HG03342 (cell line): ENCODE results near the gene MYO7A.

Experiments
- ATAC-seq: cut with Tn5 transposase; IDR thresholded peaks from one replicate; pipeline ENCODE4 v1.9.1; 2021; ENCODE audit warnings: mild to moderate bottlenecking, moderate library complexity; ENCODE audit not compliant: unreplicated experiment

The MYO7A gene

DNA sequence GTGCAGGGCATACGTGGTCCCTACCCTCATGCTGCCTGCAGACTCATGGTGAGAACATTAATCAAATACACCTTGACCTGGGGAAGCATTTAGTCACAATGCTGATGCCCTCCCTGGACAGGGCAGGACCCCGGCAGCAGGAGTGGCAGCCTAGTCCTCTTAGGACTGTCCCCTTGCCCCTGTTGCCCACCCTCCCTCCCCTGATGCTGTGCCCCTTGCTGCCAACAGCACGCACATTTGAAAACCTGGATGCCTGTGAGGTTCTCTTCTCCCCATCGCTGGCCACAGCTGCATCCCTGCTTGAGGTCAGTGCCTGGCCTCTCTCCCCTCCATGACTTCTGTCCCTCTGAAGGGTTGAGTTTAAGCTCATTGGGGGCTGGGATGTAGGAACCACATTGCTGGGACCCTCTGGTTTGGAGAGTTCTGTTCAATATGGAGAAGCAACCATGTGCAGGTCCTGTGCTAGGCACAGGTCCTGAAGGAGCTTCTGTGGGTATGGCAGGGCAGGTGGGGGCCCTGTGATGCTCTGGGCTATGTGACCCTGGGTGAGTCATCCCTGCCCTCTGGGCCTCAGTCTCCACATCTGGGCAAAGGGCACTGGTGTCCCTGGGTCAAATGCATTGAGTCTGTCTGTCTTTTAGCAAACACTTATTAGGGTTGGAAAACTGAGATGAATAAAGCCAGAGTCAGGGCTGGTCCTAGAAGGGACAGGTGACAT, 31.3 kb downstream of the MYO7A start:
- no peak for ATAC-seq

DNA sequence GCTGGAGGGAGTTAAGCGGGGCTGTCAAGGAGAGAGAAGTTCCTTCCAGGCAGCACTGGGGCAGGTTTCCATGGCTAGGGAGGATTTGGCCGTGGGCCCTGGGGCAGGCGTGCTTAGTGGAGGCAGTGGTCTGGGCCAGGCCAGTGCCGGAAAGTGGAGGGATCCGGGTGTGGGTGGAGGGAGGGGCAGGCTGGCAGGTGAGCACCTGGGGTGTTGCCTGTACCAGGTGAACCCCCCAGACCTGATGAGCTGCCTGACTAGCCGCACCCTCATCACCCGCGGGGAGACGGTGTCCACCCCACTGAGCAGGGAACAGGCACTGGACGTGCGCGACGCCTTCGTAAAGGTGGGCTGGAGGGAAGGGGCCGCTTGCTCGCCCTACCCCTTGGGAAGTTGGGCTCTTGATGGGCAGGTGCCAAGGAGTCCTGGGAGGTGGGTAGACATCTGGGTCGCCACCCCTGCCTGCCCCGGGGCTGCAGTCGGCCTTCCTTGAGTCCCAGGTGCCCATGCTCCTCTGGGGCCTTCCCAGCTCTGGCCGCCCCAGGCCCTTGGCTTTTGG, 32.0 kb downstream of the MYO7A start:
- ATAC-seq = no peak

DNA sequence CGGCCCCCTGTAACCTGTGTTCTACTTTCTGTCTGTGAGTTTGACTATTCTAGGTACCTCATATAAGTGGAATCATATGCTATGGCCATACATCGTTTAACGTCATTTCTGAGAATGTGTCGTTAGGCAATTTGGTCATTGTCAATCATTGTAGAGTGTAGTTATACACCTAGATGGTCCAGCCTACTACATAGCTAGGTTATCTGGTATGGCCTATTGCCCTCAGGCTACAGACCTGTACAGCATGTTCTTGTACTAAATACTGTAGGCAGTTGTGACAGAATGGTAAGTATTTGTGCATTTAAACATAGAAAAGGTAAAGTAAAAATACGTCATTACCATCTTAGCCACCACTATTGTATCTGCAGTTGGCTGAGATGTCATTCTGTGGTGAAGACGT, 35.2 kb downstream of the MYO7A start:
- ATAC-seq = no peak

DNA sequence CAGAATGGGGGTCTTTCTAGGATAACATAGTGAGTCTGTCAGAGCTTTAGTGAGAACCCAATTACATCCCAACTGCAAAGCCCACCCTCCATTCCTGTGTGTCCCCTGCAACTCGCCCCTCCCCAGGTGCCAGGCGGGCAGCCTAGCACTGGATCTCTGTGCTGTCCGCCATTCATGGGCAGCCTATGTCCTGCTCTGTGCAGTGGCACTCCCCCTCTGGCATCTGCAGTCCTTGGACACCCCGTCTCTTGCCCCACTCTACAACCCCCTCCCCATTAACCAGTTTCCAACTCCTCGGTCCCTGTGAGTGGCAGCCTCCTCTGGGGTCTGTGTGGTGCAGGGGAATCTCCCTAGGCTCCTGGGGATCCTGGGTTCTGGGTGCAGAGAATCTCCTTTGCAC, 37.0 kb downstream of the MYO7A start:
- no peak for ATAC-seq

DNA sequence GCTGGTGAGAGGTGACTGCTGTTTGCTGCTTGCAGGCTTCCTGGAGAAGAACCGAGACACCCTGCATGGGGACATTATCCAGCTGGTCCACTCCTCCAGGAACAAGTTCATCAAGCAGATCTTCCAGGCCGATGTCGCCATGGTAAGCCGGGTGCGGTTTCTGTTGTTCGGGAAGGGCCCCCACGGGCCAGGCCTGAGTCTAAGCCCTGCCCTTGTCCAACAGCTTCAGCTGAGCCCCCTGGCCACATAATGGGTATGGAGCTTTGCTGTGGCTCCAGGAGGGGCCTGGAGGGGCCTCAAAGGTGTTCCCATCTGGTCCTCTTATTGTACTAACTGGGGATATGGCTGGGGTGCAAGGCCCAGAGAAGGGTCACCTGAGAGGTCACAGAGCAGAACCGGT, 38.0 kb downstream of the MYO7A start:
- ATAC-seq = no peak

DNA sequence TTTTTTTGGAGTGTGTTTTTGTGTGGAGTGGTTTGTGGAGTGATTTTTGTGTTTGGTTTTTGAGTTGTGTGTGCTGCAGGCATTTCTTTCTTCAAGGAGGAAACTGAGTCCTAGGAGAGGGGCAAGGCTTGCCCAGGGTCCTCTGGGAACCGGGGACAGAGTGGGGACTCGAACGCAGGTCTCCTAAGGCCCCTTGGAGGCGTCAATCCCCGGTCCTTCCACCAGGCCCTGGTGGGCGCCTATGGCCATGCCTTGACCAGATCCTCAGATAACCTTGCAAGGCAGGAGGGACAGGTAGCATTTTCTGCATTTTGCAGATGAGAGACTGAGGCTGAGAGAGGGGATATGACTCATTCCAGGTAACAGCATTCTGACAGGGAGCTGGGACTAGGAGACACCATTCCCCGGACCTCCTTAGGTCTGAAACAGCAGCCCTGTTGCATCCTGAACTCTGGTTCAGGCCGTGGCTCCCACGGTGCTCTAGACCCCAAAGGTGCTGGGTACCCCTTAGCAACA, 39.1 kb downstream of the MYO7A start:
- ATAC-seq = no peak

DNA sequence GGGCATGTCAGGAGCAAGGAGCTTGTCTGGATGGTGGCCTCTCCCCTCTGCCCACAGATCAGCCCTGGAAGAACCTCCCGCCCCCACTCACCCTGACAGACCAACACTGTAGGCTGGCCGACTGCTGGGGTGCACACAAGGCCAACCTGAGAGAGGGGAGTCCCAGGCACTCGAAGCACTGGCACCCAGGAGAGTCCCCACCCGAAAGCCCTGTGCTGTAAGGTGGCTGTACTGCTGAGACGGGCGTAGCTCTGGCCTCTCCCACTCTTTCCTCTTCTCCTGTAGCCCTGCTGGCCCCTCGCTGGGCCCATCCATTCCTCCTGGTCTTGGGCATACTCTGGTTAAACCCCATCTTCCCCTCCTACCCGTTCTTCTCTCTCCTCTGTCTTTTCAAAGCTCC, 39.7 kb downstream of the MYO7A start:
- ATAC-seq = no peak

DNA sequence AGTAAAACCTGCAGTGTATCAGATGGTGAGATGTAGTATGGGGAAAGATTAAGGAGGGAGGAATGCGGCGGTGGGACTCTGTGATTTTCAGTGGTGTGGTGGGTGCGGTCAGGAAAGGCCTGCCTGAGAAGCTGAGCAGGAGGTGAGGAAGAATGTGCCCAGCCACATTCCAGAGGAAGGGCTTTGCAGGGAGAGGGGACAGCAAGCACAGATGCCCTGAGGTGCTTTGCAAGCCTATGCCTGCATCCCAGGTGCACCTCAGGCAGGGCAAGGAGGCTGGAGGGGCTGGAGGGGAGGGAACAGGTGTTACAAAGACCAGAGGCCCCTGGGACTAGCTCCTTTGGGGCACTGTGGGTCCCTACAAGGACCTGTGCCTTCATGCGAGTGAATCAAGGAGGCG, 42.1 kb downstream of the MYO7A start:
- ATAC-seq = no peak

DNA sequence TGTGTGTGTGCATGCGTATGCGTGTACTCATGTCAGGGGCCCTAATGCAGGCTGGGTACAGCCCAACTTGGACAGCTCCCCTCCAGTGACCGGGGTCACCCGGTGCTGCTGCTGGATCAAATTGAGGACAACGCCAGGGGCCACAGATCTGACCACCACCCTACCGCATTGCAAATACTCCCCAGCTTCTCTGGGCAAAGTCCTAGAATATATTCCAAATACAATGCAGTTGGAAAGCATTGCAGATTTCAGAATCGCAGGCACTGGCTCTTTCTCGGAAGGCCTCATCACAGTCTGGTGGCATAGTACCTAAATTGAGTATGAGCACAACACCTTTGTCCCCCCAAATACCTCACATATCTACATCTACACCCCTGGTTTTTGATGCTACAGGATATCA, 43.2 kb downstream of the MYO7A start:
- no peak for ATAC-seq

DNA sequence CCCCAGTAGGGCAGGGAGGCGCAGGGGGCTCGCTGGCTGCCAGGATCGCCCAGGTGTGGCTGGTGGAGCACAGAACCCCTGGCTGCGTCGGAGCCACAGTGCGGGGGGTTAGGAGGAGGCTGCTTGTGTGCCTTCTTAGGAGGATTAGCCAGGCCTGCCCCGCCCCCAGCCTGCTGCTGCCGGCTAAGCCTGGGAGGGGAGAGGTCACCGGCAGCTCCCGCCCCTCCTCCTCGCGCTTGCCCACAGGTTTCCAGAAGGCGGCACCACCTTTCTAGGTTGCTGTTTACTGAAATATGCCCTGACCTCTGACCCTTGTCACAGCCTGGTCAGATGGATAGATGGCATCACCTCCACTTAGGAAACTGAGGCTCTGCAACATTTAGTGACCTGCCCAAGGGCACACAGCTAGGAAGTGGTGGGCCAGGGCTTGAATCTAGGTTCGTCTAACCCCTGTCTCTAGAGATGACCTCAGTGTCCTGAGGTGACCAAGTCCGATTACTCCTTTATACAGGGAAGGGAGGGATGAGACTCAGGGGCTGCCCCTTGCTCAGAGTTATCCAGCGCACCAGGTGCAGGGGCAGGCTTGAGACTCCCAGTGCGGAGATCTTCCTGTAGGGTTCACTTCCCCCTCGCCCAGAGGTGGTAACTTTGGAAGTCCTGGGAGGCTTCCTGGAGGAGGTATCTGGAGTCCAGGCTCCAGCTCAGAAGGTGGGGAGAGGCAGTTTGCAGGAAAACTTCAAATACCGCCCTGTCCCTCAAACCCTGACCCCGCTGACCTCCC, 44.0 kb downstream of the MYO7A start:
- ATAC-seq = no peak

DNA sequence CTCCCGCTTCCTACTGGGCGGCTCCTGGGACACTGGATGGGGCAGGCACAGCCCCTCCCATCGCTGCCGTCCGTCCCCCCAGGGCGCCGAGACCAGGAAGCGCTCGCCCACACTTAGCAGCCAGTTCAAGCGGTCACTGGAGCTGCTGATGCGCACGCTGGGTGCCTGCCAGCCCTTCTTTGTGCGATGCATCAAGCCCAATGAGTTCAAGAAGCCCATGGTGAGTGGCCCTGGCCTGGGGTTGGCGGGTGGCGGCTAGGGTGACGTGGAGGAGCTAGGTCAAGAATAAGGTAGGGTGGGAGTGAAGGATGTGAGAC, 44.6 kb downstream of the MYO7A start:
- ATAC-seq = no peak

DNA sequence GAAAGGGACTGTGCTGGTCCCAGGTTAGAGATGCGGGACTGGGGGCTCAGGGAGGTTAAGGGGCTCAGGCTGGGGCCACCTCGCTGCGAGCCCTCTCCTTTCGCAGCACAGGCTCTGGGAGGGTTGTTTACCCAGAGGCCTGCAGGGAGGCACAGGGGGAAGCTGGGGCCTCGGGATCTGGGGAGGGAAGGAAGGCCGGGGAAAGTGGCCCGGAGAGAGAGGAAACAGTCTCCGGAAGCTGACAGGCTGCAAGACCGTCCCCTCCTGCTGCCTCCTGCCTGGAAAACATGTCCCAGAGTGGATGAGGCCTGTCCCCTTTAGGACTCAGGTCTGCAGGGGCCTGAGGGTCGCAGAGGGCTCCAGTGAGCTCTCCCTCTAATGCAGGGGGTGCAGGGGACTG, 45.4 kb downstream of the MYO7A start:
- no peak for ATAC-seq

DNA sequence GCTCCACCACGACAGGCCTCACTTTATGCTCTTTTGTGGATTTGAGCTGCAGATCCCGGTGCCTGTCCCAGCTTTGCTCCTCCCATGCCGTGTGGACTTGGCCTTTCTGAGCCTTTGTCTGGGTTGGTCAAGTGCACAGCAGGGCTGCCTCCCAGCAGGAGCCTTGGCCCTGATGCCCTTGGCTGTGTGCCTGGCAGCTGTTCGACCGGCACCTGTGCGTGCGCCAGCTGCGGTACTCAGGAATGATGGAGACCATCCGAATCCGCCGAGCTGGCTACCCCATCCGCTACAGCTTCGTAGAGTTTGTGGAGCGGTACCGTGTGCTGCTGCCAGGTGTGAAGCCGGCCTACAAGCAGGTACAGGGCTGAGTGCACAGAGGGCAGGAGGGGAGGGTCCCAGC, 46.5 kb downstream of the MYO7A start:
- ATAC-seq = no peak

DNA sequence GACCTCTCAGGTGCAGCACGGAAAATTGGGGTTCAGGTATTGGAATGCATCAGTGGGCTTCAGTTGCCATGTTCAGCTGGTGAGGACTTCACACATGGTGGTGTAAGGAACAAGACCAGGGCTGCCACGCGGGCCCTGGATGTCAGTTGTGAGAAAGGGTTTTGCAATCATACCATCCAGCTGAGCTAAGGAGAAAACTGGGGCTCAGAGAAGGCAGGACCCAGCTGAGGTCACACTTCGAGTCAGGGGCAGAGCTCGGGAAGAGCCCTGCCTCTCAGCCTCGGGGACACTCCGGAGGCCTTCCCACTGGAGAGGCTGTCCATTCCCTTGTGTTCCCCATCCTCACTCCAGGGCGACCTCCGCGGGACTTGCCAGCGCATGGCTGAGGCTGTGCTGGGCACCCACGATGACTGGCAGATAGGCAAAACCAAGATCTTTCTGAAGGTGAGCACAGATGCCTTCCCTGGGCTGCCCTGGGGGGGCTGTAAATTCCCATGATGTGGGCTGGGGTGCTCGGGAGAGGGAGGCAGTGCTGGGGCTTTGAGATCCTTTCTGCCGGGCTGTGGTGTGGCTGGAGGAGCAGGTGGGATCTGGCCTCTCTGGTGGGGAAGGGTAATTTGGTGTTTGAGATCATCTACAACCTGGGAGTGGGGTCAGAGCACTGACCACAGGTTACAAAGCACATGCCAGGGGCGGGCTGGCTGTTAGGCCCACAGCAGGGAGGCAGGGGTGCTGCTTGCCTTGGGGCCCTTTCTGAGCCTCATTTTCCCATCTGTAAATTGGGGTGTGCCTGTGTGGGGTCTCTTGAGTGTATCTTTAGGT, 47.2 kb downstream of the MYO7A start:
- ATAC-seq = no peak

DNA sequence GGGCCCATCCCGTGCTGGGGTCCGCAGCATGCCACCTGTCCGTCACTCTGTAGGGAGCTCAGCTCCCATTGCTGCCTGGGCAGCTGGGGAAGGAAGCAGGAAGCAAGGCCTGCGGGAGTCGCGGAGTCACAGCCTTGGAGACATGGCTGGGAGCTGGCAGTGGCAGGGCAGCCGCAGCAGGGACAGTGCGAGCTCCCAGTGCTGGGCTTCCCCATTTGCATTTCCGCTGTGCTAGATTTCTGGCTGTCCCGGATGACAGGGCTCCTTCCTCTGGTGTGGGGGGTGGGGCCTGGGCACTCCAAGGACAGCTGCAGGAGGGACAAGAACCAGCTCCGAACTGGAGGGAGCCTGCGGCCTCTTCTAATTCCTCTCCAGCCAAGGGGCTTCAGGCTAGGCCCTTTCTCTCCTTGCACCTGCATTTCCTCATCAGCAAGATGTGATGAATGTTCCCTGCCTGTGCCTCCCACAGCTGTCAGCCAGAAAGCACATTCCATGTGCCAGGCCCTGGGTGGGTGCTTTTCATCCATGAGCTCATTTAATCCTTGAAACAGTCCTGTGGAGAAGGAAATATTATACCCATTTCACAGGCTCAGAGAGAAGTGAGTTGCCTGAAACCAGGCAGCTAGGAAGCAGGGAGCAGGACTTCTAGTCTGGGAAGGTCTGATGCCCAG, 48.0 kb downstream of the MYO7A start:
- ATAC-seq = no peak

DNA sequence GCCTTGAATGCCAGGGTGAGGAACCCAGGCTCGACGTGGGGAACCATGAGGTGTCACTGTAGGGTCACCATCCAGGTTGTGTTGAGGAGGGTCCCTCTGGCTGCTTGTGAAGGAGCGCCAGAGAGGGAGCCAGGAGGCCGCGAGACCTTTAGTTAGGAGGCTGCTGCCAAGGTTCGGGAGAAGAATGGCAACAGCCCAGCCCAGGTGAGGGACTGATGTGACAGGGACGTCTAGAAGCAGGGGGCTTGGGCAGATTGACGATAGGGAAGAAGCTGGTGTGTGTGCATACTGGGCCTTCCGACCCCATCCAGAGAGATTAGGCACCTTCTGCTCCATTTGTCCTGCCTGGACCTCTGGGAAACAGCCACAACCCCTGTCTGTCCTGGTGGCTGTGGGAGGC, 49.0 kb downstream of the MYO7A start:
- no peak for ATAC-seq

DNA sequence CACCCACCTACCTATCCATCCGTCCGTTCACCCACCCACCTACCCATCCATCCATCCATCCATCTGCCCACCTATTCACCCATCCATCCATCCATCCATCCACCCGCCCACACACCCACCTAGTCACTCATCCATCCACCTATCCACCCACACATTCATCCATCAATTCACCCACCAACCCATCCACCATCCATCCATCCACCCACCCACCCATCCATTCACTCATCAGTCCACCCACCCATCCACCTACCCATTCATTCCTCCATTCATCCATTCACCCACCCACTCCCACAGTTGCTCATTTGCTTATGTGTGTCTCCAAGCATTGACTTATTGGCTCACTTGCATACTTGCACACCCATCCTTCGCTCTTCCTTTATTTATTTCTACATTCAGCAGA, 50.1 kb downstream of the MYO7A start:
- ATAC-seq = no peak

DNA sequence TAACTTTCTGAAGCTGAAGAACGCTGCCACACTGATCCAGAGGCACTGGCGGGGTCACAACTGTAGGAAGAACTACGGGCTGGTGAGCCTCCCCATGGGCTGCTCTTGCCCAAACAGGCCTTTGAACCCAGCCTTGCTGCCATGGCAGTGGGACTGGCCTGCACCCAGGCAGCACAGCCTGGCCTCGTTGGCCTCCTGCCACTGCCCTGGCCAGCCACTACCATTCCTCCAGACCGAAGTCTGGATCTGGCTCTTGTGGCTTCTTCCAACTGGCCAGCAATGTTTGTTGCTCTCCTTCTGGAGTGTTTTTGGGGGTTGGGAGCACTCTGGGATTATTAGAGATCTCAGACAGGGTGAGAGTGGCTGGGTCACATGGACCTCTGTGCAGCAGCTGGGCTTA, 51.0 kb downstream of the MYO7A start:
- ATAC-seq = no peak

DNA sequence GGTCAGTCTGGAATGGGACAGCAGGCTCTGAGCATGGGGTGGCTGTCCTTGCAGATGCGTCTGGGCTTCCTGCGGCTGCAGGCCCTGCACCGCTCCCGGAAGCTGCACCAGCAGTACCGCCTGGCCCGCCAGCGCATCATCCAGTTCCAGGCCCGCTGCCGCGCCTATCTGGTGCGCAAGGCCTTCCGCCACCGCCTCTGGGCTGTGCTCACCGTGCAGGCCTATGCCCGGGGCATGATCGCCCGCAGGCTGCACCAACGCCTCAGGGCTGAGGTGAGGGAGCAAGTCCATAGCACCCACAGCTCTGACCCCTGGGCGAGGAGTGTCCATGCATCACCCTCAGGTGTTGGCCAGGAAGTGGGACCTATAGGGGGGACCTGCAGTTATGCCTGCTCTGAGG, 51.6 kb downstream of the MYO7A start:
- no peak for ATAC-seq

DNA sequence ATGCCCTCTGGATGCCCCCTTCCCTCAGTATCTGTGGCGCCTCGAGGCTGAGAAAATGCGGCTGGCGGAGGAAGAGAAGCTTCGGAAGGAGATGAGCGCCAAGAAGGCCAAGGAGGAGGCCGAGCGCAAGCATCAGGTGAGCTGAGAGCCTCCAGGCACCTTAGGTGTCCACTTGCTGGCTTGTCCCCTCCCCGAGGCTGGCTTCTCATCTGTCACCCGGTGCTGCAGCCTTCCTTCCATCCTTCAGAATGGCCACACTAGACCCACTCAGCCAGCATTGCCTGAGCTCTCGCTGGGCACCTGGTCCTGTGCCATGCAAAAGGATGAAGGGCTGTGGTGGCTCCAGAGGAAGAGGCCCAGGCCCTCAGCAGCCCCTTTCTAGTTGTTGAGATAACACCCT, 52.3 kb downstream of the MYO7A start:
- ATAC-seq = no peak

DNA sequence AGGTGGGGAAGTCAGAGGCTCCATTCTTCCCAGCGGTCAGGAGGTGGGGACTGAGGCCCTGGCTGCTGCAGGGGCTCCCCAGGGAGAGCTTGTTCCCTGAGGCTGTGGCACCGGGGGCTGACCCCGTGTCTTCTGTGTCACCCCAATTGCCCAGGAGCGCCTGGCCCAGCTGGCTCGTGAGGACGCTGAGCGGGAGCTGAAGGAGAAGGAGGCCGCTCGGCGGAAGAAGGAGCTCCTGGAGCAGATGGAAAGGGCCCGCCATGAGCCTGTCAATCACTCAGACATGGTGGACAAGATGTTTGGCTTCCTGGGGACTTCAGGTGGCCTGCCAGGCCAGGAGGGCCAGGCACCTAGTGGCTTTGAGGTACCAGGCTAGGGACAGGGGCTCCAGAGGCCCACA, 53.2 kb downstream of the MYO7A start:
- ATAC-seq = no peak
